Measurements from ENCODE around the gene NUDT8.

The NUDT8 gene

GRCh38 chr11:67629386-67630227 is at the start of gene NUDT8:
TSS of gene NUDT8 (minus strand) at chr11:67629937. CDS start at chr11:67629911, 26 bp downstream.
- DNase-seq (ENCODE audit: low read depth in 2 of 2) = peak; percentile 79 to 81

- no peak for DNase-seq (ENCODE audit: low read depth in 2 of 2)
These were observed 45.5 kb upstream of the NUDT8 start for GRCh38 chr11:67675058-67675747.

GRCh38 chr11:67674442-67674871 is 44.7 kb upstream of the NUDT8 start, which contains the start of gene ALDH3B2:
TSS of gene ALDH3B2 (minus strand) at chr11:67674623. CDS start at chr11:67666935, 7,688 bp downstream.
- DNase-seq (ENCODE audit: low read depth in 2 of 2) = no peak

GRCh38 chr11:67673902-67674301 is 44.2 kb upstream of the NUDT8 start:
- DNase-seq (ENCODE audit: low read depth in 2 of 2) = no peak

- no peak for DNase-seq (ENCODE audit: low read depth in 2 of 2)
These were observed 43.6 kb upstream of the NUDT8 start for GRCh38 chr11:67673358-67673757.

- no peak for DNase-seq (ENCODE audit: low read depth in 2 of 2)
These were observed 41.4 kb upstream of the NUDT8 start for GRCh38 chr11:67671211-67671520.

GRCh38 chr11:67670316-67671210 is 40.8 kb upstream of the NUDT8 start:
- no peak for DNase-seq (ENCODE audit: low read depth in 2 of 2)

- no peak for DNase-seq (ENCODE audit: low read depth in 2 of 2)
These were observed 38.4 kb upstream of the NUDT8 start for GRCh38 chr11:67668192-67668551.

GRCh38 chr11:67667490-67668191 is 37.9 kb upstream of the NUDT8 start:
- DNase-seq (ENCODE audit: low read depth in 2 of 2) = no peak

GRCh38 chr11:67666676-67667489 is 37.1 kb upstream of the NUDT8 start:
- no peak for DNase-seq (ENCODE audit: low read depth in 2 of 2)

- no peak for DNase-seq (ENCODE audit: low read depth in 2 of 2)
These were observed 36.5 kb upstream of the NUDT8 start for GRCh38 chr11:67666303-67666645.

- no peak for DNase-seq (ENCODE audit: low read depth in 2 of 2)
These were observed 36.0 kb upstream of the NUDT8 start for GRCh38 chr11:67665541-67666302.

GRCh38 chr11:67664696-67665540 is 35.2 kb upstream of the NUDT8 start:
- DNase-seq (ENCODE audit: low read depth in 2 of 2) = no peak

GRCh38 chr11:67664213-67664585 is 34.5 kb upstream of the NUDT8 start:
- no peak for DNase-seq (ENCODE audit: low read depth in 2 of 2)

- no peak for DNase-seq (ENCODE audit: low read depth in 2 of 2)
These were observed 33.9 kb upstream of the NUDT8 start for GRCh38 chr11:67663532-67664212.

- DNase-seq (ENCODE audit: low read depth in 2 of 2) = no peak
These were observed 33.2 kb upstream of the NUDT8 start for GRCh38 chr11:67662835-67663531.

GRCh38 chr11:67662142-67662834 is 32.6 kb upstream of the NUDT8 start:
- no peak for DNase-seq (ENCODE audit: low read depth in 2 of 2)

Data from stimulated activated CD4-positive, alpha-beta T cell treated with anti-CD3 and anti-CD28 coated beads, Interleukin-15, amount 100 ng/mL, for 48 hours (primary cell).